GM12878 (cell line): ENCODE measurements around the gene MOXD1. TPM values are rescaled to one million over a fixed set of nuclear protein-coding genes. Genes with fewer than 3 reads are reported as not detected.

ENCODE experiments used
- ATAC-seq: fragments of 200-7000 bp; cut with Tn5 transposase; 3 replicates; pipeline ENCODE4 v1.9.1; 2020; ENCODE audit warnings: mild to moderate bottlenecking, moderate library complexity
- BruUV-seq: library from RNA; stranded (reverse); fragments of 400-500 nt; replicated peaks from 2 replicates; lab custom pipeline; 2021; lab: Mats Ljungman, UMichigan
- CTCF ChIA-PET: fragments of 300-600 bp; sonication (Branson Sonifier 250); formaldehyde crosslinking; extraction: SDS; loops from one replicate; lab custom pipeline; 2021; ENCODE audit warnings: inconsistent platforms; lab: Yijun Ruan, JAX
- POLR2A ChIA-PET: fragments of 350-600 bp; formaldehyde crosslinking; extraction: SDS; loops from one replicate; lab custom pipeline; 2021; ENCODE audit warnings: inconsistent platforms; lab: Charles Lee
- RAD21 ChIA-PET: fragments of 300-600 bp; sonication (Branson Sonifier 250); formaldehyde crosslinking; loops from one replicate; lab custom pipeline; 2023; ENCODE audit warnings: antibody characterized with exemption; ENCODE audit not compliant: unreplicated experiment; lab: Charles Lee
- SMC1A ChIA-PET: fragments of 300-600 bp; sonication (Branson Sonifier 250); formaldehyde crosslinking; loops from one replicate; lab custom pipeline; 2023; ENCODE audit not compliant: unreplicated experiment, uncharacterized antibody; lab: Charles Lee
- DNase-seq: peaks from one replicate; pipeline ENCODE4 v3.0.0-alpha.2; 2011; ENCODE audit warnings: low read depth, low spot score
- FAIRE-seq: peaks from 3 replicates; lab custom pipeline; 2011; peaks lifted over from hg19 to GRCh38; lab: Jason Lieb, UNC
- H2AFZ ChIP-seq: 2 replicates; pipeline ENCODE4 v1.6.0; 2011; ENCODE audit warnings: low read depth, low read length, control low read depth; ENCODE audit not compliant: control insufficient read depth
- H3K27ac ChIP-seq: 2 replicates; pipeline ENCODE4 v1.5.1; 2011; ENCODE audit warnings: control low read depth; ENCODE audit not compliant: control insufficient read depth, insufficient read depth
- H3K27me3 ChIP-seq, 2 experiments: replicated peaks in 1 of 2; 2 replicates each; pipeline versions ENCODE4 v1.6.0 to v1.6.1; 2011; ENCODE audit warnings: low read length in 1 of 2; ENCODE audit not compliant: control insufficient read depth in 2 of 2, insufficient read depth in 2 of 2
- H3K36me3 ChIP-seq, 2 experiments: 2 replicates each; pipeline ENCODE4 v1.5.1; 2011; ENCODE audit warnings: low read length in 1 of 2; ENCODE audit not compliant: control insufficient read depth in 2 of 2, insufficient read depth in 2 of 2
- H3K4me1 ChIP-seq: 2 replicates; pipeline ENCODE4 v1.6.1; 2011; ENCODE audit warnings: mild to moderate bottlenecking, low read length, moderate library complexity, mixed read lengths; ENCODE audit not compliant: control insufficient read depth, insufficient read depth
- H3K4me2 ChIP-seq: 2 replicates; pipeline ENCODE4 v1.6.0; 2011; ENCODE audit warnings: control low read depth; ENCODE audit not compliant: control insufficient read depth, insufficient read depth
- H3K4me3 ChIP-seq: fragments of 200-600 bp; sonication (generic); 2 replicates; pipeline ENCODE4 v1.5.1; 2016
- H3K79me2 ChIP-seq: 2 replicates; pipeline ENCODE4 v1.6.0; 2011; ENCODE audit warnings: low read length; ENCODE audit not compliant: control insufficient read depth, insufficient read depth
- H3K9ac ChIP-seq: 2 replicates; pipeline ENCODE4 v1.8.0; 2011; ENCODE audit warnings: low read length, control low read depth, mixed read lengths; ENCODE audit not compliant: control insufficient read depth, insufficient read depth
- H3K9me3 ChIP-seq: replicated peaks from 3 replicates; pipeline ENCODE4 v1.5.1; 2011; ENCODE audit warnings: mild to moderate bottlenecking, low read length; ENCODE audit not compliant: control insufficient read depth, insufficient read depth
- H4K20me1 ChIP-seq: 2 replicates; pipeline ENCODE4 v1.6.0; 2011; ENCODE audit not compliant: control insufficient read depth, insufficient read depth
- BACH1 ChIP-seq: fragments of 450-650 bp; IDR thresholded peaks from 2 replicates; pipeline ENCODE4 v1.6.1; 2017; ENCODE audit warnings: mild to moderate bottlenecking, borderline replicate concordance
- CREB1 ChIP-seq: IDR thresholded peaks from 2 replicates; pipeline ENCODE4 v1.6.1; 2012; ENCODE audit warnings: low read depth, mild to moderate bottlenecking, inconsistent platforms
- FOXM1 ChIP-seq: IDR thresholded peaks from 2 replicates; pipeline ENCODE4 v1.6.1; 2012; ENCODE audit warnings: low read depth, mild to moderate bottlenecking, inconsistent platforms, low read length, moderate library complexity
- GABPA ChIP-seq: IDR thresholded peaks from 2 replicates; pipeline ENCODE4 v1.6.1; 2014; ENCODE audit warnings: antibody characterized with exemption, low read depth, mild to moderate bottlenecking, inconsistent platforms
- GATAD2B ChIP-seq: fragments of 450-650 bp; conservative IDR thresholded peaks from 2 replicates; pipeline ENCODE4 v1.6.1; 2017; ENCODE audit warnings: low read depth, mild to moderate bottlenecking, moderate library complexity
- HDAC6 ChIP-seq: fragments of 200-600 bp; sonication (generic); IDR thresholded peaks from one replicate; pipeline ENCODE4 v1.8.0; 2017; ENCODE audit warnings: antibody characterized with exemption; ENCODE audit not compliant: unreplicated experiment
- MTA3 ChIP-seq: IDR thresholded peaks from 2 replicates; pipeline ENCODE4 v1.6.1; 2012; ENCODE audit warnings: low read length, inconsistent platforms, borderline replicate concordance
- POLR2AphosphoS2 ChIP-seq: IDR thresholded peaks from 2 replicates; pipeline ENCODE4 v1.6.1; 2011; ENCODE audit warnings: low read depth, mild to moderate bottlenecking, low read length, improper control_type of control experiment, moderate library complexity
- POU2F2 ChIP-seq: IDR thresholded peaks from 3 replicates; pipeline ENCODE4 v1.6.1; 2011; ENCODE audit warnings: low read depth, mild to moderate bottlenecking, low read length, borderline replicate concordance
- RB1 ChIP-seq: fragments of 450-650 bp; formaldehyde crosslinking; IDR thresholded peaks from 2 replicates; pipeline ENCODE4 v1.6.1; 2017; ENCODE audit warnings: mild to moderate bottlenecking, borderline replicate concordance
- SIX5 ChIP-seq: IDR thresholded peaks from 2 replicates; pipeline ENCODE4 v1.6.1; 2011; ENCODE audit warnings: mild to moderate bottlenecking, low read depth, low read length, moderate library complexity; ENCODE audit not compliant: severe bottlenecking
- ZNF207 ChIP-seq: fragments of 450-650 bp; IDR thresholded peaks from 2 replicates; pipeline ENCODE4 v1.6.1; 2014; ENCODE audit warnings: antibody characterized with exemption, mild to moderate bottlenecking, borderline replicate concordance
- WGBS: methylation state at CpG from one replicate; pipeline ENCODE4 v1.1.6; 2016; ENCODE audit warnings: low lambda C conversion rate; ENCODE audit not compliant: insufficient replicate concordance, insufficient coverage; ENCODE audit errors: missing lambda C conversion rate; 5-methylcytosine and 5-hydroxymethylcytosine counted together
- in situ Hi-C: fragments of 300-500 bp; cut with MboI; formaldehyde crosslinking; loops from 9 replicates; pipeline ENCODE4 v1.14.3; 2018; ENCODE audit warnings: mixed read lengths
- intact Hi-C: fragments of 100-400 bp; cut with micrococcal nuclease; formaldehyde crosslinking; loops from one replicate; pipeline ENCODE4 v1.14.2; 2022; ENCODE audit not compliant: unreplicated experiment
- polyA plus RNA-seq, 11 experiments: library from polyadenylated mRNA; depleted of rRNA in 4 of 11; unstranded in 6 of 11; stranded (reverse) in 5 of 11; fragments of >200 nt; fragmentation: Nextera tagmentation in 4 of 11; fragmentation: Illumina TruSeq in 1 of 11; extraction: Ambion mirVana in 4 of 11; extraction: Trizol in 1 of 11; gene quantifications; 1 replicate in 1 of 11; 2 replicates in 10 of 11; pipeline versions ENCODE4 v1.2.1 to v1.2.3, GENCODE V29; 2011 to 2016; ENCODE audit warnings: inconsistent platforms in 2 of 11, missing spikeins in 2 of 11, low read depth in 1 of 11
- total RNA-seq, 4 experiments: library from RNA; depleted of rRNA in 3 of 4; stranded (reverse); fragments of >200 nt in 3 of 4; fragmentation: Illumina TruSeq in 1 of 4; extraction: Trizol in 1 of 4; gene quantifications; 2 replicates each; pipeline versions ENCODE4 v1.2.1 to v1.2.3, GENCODE V29; 2013 to 2021
- TF ChIP-seq, protein P1 (sequence below): IDR thresholded peaks from 2 replicates; pipeline ENCODE4 v1.6.1; 2011; ENCODE audit warnings: low read depth, mild to moderate bottlenecking, low read length, moderate library complexity, borderline replicate concordance; ENCODE audit errors: extremely low read depth
- TF ChIP-seq, protein P2 (sequence below): fragments of 150-350 bp; IDR thresholded peaks from 2 replicates; pipeline ENCODE4 v1.6.1; 2014; ENCODE audit warnings: mild to moderate bottlenecking, low read depth, low read length
- TF ChIP-seq, protein P3 (sequence below): fragments of 450-650 bp; conservative IDR thresholded peaks from 2 replicates; pipeline ENCODE4 v1.6.1; 2017; ENCODE audit warnings: mild to moderate bottlenecking, moderate library complexity

The MOXD1 gene
- total and polyA plus RNA-seq, 10 of the 15 experiments (the other 5 are each of a cell fraction or from before 2014, with no cell fraction given) = 0.03 to 2.1 (median 0.64) TPM

DNA sequence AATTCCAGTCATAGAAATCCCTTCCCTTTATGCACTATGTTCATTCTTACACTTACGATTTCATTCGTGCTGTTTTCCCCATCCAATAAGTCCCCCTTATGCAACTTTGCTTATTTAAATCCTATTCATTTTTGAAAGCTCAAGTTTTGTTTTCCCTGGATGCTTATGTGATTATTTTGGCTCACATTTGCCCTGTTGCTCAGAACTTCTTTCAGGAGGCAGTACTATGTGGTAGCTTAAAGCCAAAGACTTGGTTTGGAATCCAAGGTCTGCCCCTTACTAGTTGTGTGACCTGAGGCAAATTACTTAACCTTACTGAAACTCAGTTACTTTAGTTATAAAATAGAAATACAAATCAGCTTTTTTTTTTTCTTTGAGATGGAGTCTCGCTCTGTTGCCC is 59.6 kb downstream of the MOXD1 start (continued):
- TF ChIP-seq BACH1 = no peak
- TF ChIP-seq CREB1 = no peak
- no peak for TF ChIP-seq HDAC6
- TF ChIP-seq POLR2AphosphoS2 = no peak
- no peak for TF ChIP-seq GATAD2B
- no peak for TF ChIP-seq POU2F2
- TF ChIP-seq ZNF207 = no peak
- no peak for TF ChIP-seq GABPA
- TF ChIP-seq RB1 = no peak

DNA sequence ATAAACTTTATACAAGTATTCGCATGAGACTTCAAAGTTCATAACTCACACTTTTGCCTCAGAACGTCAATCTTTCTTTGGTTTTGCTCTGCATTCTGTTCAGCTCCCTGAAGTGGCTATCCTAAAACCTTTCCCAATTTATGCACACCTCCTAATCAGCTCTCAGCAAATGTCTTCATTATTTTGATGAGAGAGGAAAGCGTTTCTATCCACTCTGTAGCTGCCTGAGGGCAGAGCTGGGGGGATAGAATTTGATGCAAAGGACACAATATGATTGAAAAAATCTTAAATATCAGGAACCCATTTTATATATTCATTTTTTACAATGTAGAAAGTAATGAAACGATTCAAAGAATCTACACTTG is 66.8 kb downstream of the MOXD1 start:
- H3K36me3 ChIP-seq = no peaks in the 10 kb centered on the region
- TF ChIP-seq, protein P1, sequence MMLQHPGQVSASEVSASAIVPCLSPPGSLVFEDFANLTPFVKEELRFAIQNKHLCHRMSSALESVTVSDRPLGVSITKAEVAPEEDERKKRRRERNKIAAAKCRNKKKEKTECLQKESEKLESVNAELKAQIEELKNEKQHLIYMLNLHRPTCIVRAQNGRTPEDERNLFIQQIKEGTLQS = no peak
- TF ChIP-seq SIX5 = no peak
- no peak for TF ChIP-seq MTA3
- TF ChIP-seq, protein P2, sequence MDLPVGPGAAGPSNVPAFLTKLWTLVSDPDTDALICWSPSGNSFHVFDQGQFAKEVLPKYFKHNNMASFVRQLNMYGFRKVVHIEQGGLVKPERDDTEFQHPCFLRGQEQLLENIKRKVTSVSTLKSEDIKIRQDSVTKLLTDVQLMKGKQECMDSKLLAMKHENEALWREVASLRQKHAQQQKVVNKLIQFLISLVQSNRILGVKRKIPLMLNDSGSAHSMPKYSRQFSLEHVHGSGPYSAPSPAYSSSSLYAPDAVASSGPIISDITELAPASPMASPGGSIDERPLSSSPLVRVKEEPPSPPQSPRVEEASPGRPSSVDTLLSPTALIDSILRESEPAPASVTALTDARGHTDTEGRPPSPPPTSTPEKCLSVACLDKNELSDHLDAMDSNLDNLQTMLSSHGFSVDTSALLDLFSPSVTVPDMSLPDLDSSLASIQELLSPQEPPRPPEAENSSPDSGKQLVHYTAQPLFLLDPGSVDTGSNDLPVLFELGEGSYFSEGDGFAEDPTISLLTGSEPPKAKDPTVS = no peak
- TF ChIP-seq FOXM1 = no peak
- no peak for TF ChIP-seq ZNF207
- TF ChIP-seq, protein P3, sequence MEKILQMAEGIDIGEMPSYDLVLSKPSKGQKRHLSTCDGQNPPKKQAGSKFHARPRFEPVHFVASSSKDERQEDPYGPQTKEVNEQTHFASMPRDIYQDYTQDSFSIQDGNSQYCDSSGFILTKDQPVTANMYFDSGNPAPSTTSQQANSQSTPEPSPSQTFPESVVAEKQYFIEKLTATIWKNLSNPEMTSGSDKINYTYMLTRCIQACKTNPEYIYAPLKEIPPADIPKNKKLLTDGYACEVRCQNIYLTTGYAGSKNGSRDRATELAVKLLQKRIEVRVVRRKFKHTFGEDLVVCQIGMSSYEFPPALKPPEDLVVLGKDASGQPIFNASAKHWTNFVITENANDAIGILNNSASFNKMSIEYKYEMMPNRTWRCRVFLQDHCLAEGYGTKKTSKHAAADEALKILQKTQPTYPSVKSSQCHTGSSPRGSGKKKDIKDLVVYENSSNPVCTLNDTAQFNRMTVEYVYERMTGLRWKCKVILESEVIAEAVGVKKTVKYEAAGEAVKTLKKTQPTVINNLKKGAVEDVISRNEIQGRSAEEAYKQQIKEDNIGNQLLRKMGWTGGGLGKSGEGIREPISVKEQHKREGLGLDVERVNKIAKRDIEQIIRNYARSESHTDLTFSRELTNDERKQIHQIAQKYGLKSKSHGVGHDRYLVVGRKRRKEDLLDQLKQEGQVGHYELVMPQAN = no peak
- TF ChIP-seq, all 136 proteins: peak for 0
- ATAC-seq = no peak
- no peak for DNase-seq
- peaks cover 0 to 2% of the 10 kb centered on the region in 2 experiments; a peak in 1 of 4 replicates for H3K27me3 ChIP-seq
- ChIA-PET SMC1A (interaction anchor here (0.8 kb wide), 1 partner anchor 150 kb away, joined by 3 read pairs; no protein-coding TSS in a partner anchor), POLR2A (no interaction called here), CTCF (interaction anchor here (0.7 to 1.5 kb wide), 4 partner anchors 24 to 150 kb away, joined by 3 read pairs; no protein-coding TSS in a partner anchor), RAD21 (interaction anchor here (1.4 to 1.5 kb wide), 2 partner anchors 21 to 150 kb away, joined by 4 read pairs; no protein-coding TSS in a partner anchor)
- FAIRE-seq = no peak
- H3K27ac ChIP-seq = no peak overlapping the region
- no peaks in the 10 kb centered on the region for H3K4me1 ChIP-seq
- no peaks in the 10 kb centered on the region for H4K20me1 ChIP-seq
- no peaks in the 10 kb centered on the region for H3K79me2 ChIP-seq
- intact Hi-C loops (no loop called here), in situ Hi-C loops (no loop called here)
- WGBS = 13% methylated on average over 4 of the region's 4 CpGs
- no TSS peak for BruUV-seq
- no peak overlapping the region for H3K4me3 ChIP-seq
- H3K4me2 ChIP-seq = no peak overlapping the region
- H3K9me3 ChIP-seq = no peaks in the 10 kb centered on the region; the same call in 2 of the 3 replicates
- no peak overlapping the region for H2AFZ ChIP-seq
- no peak overlapping the region for H3K9ac ChIP-seq
